Measurements from ENCODE around the gene TRMT11. TPM values are rescaled to one million over a fixed set of nuclear protein-coding genes. Genes with fewer than 3 reads are reported as not detected.

Gene TRMT11
- total and polyA plus RNA-seq, 9 of the 15 experiments (the other 6 are each of a cell fraction or from before 2014, with no cell fraction given), result 38.8 to 88.0 (median 59.8) TPM

- intact Hi-C loops (cut with micrococcal nuclease), result loop anchor here (5.0 kb wide), 1 partner anchor 319 kb away; no protein-coding TSS in a partner anchor
- Histone ChIP-seq H3K4me2 (ENCODE audit: insufficient read depth, low read length) (no peak overlapping the region), H3K9me1 (ENCODE audit: control insufficient read depth, insufficient read depth, low read length) (no peaks in the 10 kb centered on the region), H3K4me3 (no peak overlapping the region), H4K20me1 (replicated peaks; ENCODE audit: control insufficient read depth, insufficient read depth, low read length) (no peaks in the 10 kb centered on the region), H3K79me2 (ENCODE audit: control insufficient read depth, insufficient read depth, low read length) (peaks cover 13% of the 10 kb centered on the region; the same call in 1 of the 3 replicates), H2AFZ (ENCODE audit: low read depth, low read length) (no peak overlapping the region), H3K36me3 (ENCODE audit: control insufficient read depth, insufficient read depth, low read length) (peaks cover 94% of the 10 kb centered on the region), H3K27ac (ENCODE audit: extremely low read depth, low read depth, low read length) (no peak overlapping the region), H3K27me3 (ENCODE audit: control insufficient read depth in 2 of 2, insufficient read depth in 2 of 2, low read length in 2 of 2) (no peaks in the 10 kb centered on the region), H3K4me1 (replicated peaks in 1 of 2; ENCODE audit: control insufficient read depth in 2 of 2, insufficient read depth in 2 of 2, low read length in 2 of 2) (peaks cover 0 to 8% of the 10 kb centered on the region in 2 experiments; a peak in 2 of 5 replicates), H3K9ac (ENCODE audit: insufficient read depth in 1 of 2, low read depth in 2 of 2, low read length in 2 of 2) (no peak overlapping the region), H3K9me3 (replicated peaks; ENCODE audit: control insufficient read depth, insufficient read depth, low read depth, low read length) (no peaks in the 10 kb centered on the region)
- TF ChIP-seq ZBTB5 (IDR thresholded peaks at IDR 0.05) (no peak), IFI16 (CRISPR knock-in tag; IDR thresholded peaks at IDR 0.05) (no peak), ZKSCAN3 (CRISPR knock-in tag; IDR thresholded peaks at IDR 0.05) (no peak)
- POLR2A ChIA-PET, result no interaction called here
- DNase-seq (ENCODE audit: extremely low read depth in 1 of 4, low spot score in 3 of 4) (no peak), ATAC-seq (no peak), FAIRE-seq (no peak)
- CTCF ChIA-PET (ENCODE audit: low intra/inter-chr PET ratio), result no interaction called here
- no TSS peak for BruUV-seq (replicated peaks)
- in situ Hi-C loops (cut with MboI), result loop anchor here (25.0 kb wide), 2 partner anchors 299 to 1074 kb away; partner anchors contain the start of genes CENPW and RSPO3
Observed at GRCh38 chr6:126038234-126038633, 51.9 kb downstream of the TRMT11 start.

- no peak overlapping the region for H3K4me3 ChIP-seq
- WGBS (ENCODE audit: insufficient coverage, low coverage, missing lambda C conversion rate), result 100% methylated on average over 2 of the region's 2 CpGs
- intact Hi-C loops (cut with micrococcal nuclease), result loop anchor here (5.0 kb wide), 1 partner anchor 318 kb away; no protein-coding TSS in a partner anchor
- in situ Hi-C loops (cut with MboI), result loop anchor here (25.0 kb wide), 2 partner anchors 298 to 1073 kb away; partner anchors contain the start of genes CENPW and RSPO3
- 0 out of 3 replicates have a peak, but pooled peaks cover 8% of the 10 kb centered on the region for H3K79me2 ChIP-seq (ENCODE audit: control insufficient read depth, insufficient read depth, low read length)
- no TSS peak for BruUV-seq (replicated peaks)
- H3K4me2 ChIP-seq (ENCODE audit: insufficient read depth, low read length), result no peak overlapping the region
- no peak overlapping the region for H3K27ac ChIP-seq (ENCODE audit: extremely low read depth, low read depth, low read length)
- peaks cover 85% of the 10 kb centered on the region for H3K36me3 ChIP-seq (ENCODE audit: control insufficient read depth, insufficient read depth, low read length)
- ChIA-PET CTCF (ENCODE audit: low intra/inter-chr PET ratio) (no interaction called here), POLR2A (interaction anchor here (1.2 kb wide), 1 partner anchor 9 kb away, joined by 4 read pairs; no protein-coding TSS in a partner anchor)
- no peaks in the 10 kb centered on the region for H4K20me1 ChIP-seq (replicated peaks; ENCODE audit: control insufficient read depth, insufficient read depth, low read length)
- no peaks in the 10 kb centered on the region for H3K27me3 ChIP-seq (ENCODE audit: control insufficient read depth in 2 of 2, insufficient read depth in 2 of 2, low read length in 2 of 2)
- H3K9me1 ChIP-seq (ENCODE audit: control insufficient read depth, insufficient read depth, low read length), result no peaks in the 10 kb centered on the region
- H3K4me1 ChIP-seq (replicated peaks in 1 of 2; ENCODE audit: control insufficient read depth in 2 of 2, insufficient read depth in 2 of 2, low read length in 2 of 2), result no peaks in the 10 kb centered on the region
- DNase-seq (ENCODE audit: extremely low read depth in 1 of 4, low spot score in 3 of 4), result no peak
- no peak for FAIRE-seq
- H3K9me3 ChIP-seq (replicated peaks; ENCODE audit: control insufficient read depth, insufficient read depth, low read depth, low read length), result no peaks in the 10 kb centered on the region
- H3K9ac ChIP-seq (ENCODE audit: insufficient read depth in 1 of 2, low read depth in 2 of 2, low read length in 2 of 2), result no peak overlapping the region
- no peak for ATAC-seq
- H2AFZ ChIP-seq (ENCODE audit: low read depth, low read length), result no peak overlapping the region
- TF ChIP-seq CREM (IDR thresholded peaks at IDR 0.05; ENCODE audit: low read depth), result no peak
- no peak for TF ChIP-seq GMEB1 (CRISPR knock-in tag; IDR thresholded peaks at IDR 0.05)
- no peak for TF ChIP-seq CGGBP1 (CRISPR knock-in tag; IDR thresholded peaks at IDR 0.05)
- no peak for TF ChIP-seq ZNF408 (CRISPR knock-in tag; IDR thresholded peaks at IDR 0.05; ENCODE audit: low read depth)
- TF ChIP-seq TSHZ1 (CRISPR knock-in tag; IDR thresholded peaks at IDR 0.05), result no peak
Observed at GRCh38 chr6:126039284-126039683, 52.9 kb downstream of the TRMT11 start.

All from K562 (cell line).